Body of pancreas (tissue), 4 donors: ENCODE measurements around the gene WDR82. TPM values are rescaled to one million over a fixed set of nuclear protein-coding genes. Genes with fewer than 3 reads are reported as not detected.

ENCODE experiments used
- ATAC-seq: fragments of 150-250 bp; one replicate; pipeline ENCODE4 v1.9.1; 2016
- DNase-seq, 4 donors: peaks; one replicate each; pipeline ENCODE4 v3.0.0-alpha.2; 2019
- H3K27ac ChIP-seq, 4 donors: fragments of 200-600 bp; sonication (generic); 1 replicate in 3 of 4; 2 replicates in 1 of 4; pipeline versions ENCODE4 v1.5.1 to v1.6.1; 2016 to 2019; ENCODE audit warnings: mild to moderate bottlenecking in 1 of 4, mixed read lengths in 1 of 4, moderate library complexity in 1 of 4
- H3K27me3 ChIP-seq, 2 donors: fragments of 200-600 bp; sonication (generic); one replicate each; pipeline ENCODE4 v1.6.0; 2016; ENCODE audit warnings: mild to moderate bottlenecking in 1 of 2
- H3K36me3 ChIP-seq, 2 donors: fragments of 200-600 bp; sonication (generic); replicated peaks in 1 of 2; 2 replicates each; pipeline ENCODE4 v1.5.1; 2016; ENCODE audit warnings: low read depth in 2 of 2; ENCODE audit not compliant: insufficient read depth in 1 of 2
- H3K4me1 ChIP-seq: fragments of 200-600 bp; sonication (generic); one replicate; pipeline ENCODE4 v1.6.0; 2016
- H3K4me3 ChIP-seq, 2 donors: fragments of 200-600 bp; sonication (generic); 1 replicate in 1 of 2; 2 replicates in 1 of 2; pipeline ENCODE4 v1.5.1; 2016 to 2019
- H3K9me3 ChIP-seq, 3 donors: fragments of 200-600 bp; sonication (generic); 1 replicate in 2 of 3; 2 replicates in 1 of 3; pipeline ENCODE4 v1.5.1; 2016
- CTCF ChIP-seq, 7 experiments: fragments of 450-650 bp in 4 of 7; fragments of 200-600 bp in 3 of 7; sonication (generic) in 3 of 7; IDR thresholded peaks; one replicate each; pipeline ENCODE4 v1.5.1; 2016 to 2019; ENCODE audit warnings: antibody characterized with exemption in 7 of 7
- POLR2A ChIP-seq, 3 donors: fragments of 450-650 bp; IDR thresholded peaks; one replicate each; pipeline ENCODE4 v1.6.1; 2016; ENCODE audit warnings: antibody characterized with exemption in 3 of 3, mild to moderate bottlenecking in 2 of 3
- WGBS, 2 donors: methylation state at CpG; one replicate each; pipeline ENCODE4 v1.1.5; 2017; 5-methylcytosine and 5-hydroxymethylcytosine counted together
- intact Hi-C: fragments of 100-400 bp; cut with DNase I; formaldehyde crosslinking; loops from one replicate; pipeline ENCODE4 v1.15.1; 2023
- total RNA-seq, 2 donors: library from RNA; depleted of rRNA; stranded (reverse); fragments of >200 nt; gene quantifications; one replicate each; pipeline ENCODE4 v1.1.0, GENCODE V29; 2016

Gene WDR82, protein sequence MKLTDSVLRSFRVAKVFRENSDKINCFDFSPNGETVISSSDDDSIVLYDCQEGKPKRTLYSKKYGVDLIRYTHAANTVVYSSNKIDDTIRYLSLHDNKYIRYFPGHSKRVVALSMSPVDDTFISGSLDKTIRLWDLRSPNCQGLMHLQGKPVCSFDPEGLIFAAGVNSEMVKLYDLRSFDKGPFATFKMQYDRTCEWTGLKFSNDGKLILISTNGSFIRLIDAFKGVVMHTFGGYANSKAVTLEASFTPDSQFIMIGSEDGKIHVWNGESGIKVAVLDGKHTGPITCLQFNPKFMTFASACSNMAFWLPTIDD
- total RNA-seq, result 10 to 100 TPM; 19.1 to 21.5 TPM

GRCh38 chr3:52278510-52279069, at the start of gene WDR82:
Gene WDR82 (minus strand): TSS chr3:52278649. CDS start chr3:52278361, 288 bp downstream.
- WGBS, 2 donors, result 0 to 1% methylated on average over 1 to 58 of the region's 58 CpGs
- DNase-seq, result peak; percentile 97 to 99 (median 98)
- Histone ChIP-seq H3K4me1 (peaks cover 66% of the 10 kb centered on the region), H3K27me3 (no peaks in the 10 kb centered on the region), H3K27ac (peak within 1 kb of the TSS; percentile 87 to 98 (median 97)), H3K4me3 (peak within 1 kb of the TSS; percentile 55 to 85), H3K9me3 (no peaks in the 10 kb centered on the region), H3K36me3 (no peaks in the 10 kb centered on the region)
- TF ChIP-seq CTCF (IDR thresholded peaks at IDR 0.05) (peak in 5 of 7 experiments; percentile 23 to 53 (median 41)), POLR2A (IDR thresholded peaks at IDR 0.05) (peak; percentile 79 to 89 (median 87))
- intact Hi-C loops, result no loop called here
- peak; percentile 94 for ATAC-seq

DNA sequence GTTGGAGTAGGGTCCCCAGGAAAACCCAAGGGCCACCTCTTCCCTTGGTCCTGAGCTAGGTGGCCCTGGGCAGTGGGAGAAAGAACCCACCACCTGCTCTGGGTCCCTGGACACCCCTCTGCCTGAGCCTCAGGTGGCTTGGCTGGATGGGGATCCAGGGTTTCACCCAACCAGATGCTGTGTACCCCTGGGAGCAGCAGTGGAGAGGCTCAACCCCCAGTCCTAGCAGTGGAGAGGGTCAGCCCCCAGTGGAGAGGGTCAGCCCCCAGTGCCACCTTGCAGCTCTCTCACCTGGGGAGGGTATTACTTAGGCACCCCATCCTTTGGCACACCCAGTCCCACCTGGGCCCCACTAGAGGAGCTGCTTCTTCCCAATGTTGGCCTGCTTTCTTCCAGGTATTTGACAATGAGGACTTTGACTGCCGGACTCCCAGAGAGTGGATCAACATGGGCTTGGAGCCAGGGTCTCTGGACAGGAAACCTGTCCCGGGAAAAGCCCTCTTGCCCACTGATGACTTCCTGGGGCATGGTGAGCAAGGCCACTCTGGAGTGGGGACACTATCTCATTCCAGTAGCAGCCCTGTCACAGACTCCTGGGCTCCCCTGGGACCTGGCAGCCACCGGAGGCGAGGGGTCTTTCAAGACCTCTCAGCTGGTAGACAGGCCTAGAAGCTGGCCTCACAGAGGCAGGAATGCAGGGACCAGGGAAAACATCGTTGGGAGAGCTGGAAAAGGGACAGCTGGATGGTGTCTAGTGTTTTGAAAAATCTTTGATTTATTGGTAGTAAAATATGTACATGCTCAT, 49.2 kb upstream of the WDR82 start:
- H3K4me3 ChIP-seq, result no peak overlapping the region
- H3K9me3 ChIP-seq, result no peaks in the 10 kb centered on the region
- intact Hi-C loops, result no loop called here
- H3K27ac ChIP-seq, result no peak overlapping the region
- H3K4me1 ChIP-seq, result no peaks in the 10 kb centered on the region
- H3K36me3 ChIP-seq, result no peaks in the 10 kb centered on the region
- WGBS, 2 donors, result 44 to 58% methylated on average over 1 to 5 of the region's 5 CpGs
- TF ChIP-seq POLR2A (IDR thresholded peaks at IDR 0.05) (no peak), CTCF (IDR thresholded peaks at IDR 0.05) (no peak)
- DNase-seq (peak in 1 of 4 donors; percentile 15), ATAC-seq (no peak)
- no peaks in the 10 kb centered on the region for H3K27me3 ChIP-seq

DNA sequence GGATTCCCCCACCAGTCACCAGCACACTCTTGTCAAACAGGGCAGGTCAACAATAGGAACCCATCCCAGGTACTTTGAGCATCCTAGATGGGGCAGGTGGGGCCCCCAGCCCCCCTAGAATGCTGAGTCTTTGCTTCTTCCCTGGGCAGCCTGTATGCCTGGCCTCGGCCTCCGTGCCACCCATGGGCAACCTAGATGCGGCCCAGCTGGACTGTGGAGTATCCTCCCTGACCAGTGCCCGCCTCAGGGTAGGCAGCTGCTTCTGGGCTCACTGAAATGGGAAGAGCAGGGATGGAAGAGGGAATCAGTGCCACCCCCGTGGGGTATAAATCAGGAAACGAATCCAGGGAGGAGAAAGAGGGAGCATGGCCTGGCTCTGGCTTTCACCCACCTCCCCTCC, 48.5 kb upstream of the WDR82 start:
- DNase-seq, result no peak
- H3K27me3 ChIP-seq, result no peaks in the 10 kb centered on the region
- ATAC-seq, result no peak
- TF ChIP-seq CTCF (IDR thresholded peaks at IDR 0.05) (no peak), POLR2A (IDR thresholded peaks at IDR 0.05) (no peak)
- no peaks in the 10 kb centered on the region for H3K9me3 ChIP-seq
- WGBS, 2 donors, result 88 to 91% methylated on average over 6 of the region's 6 CpGs
- intact Hi-C loops, result no loop called here
- no peak overlapping the region for H3K4me3 ChIP-seq
- no peak overlapping the region for H3K27ac ChIP-seq
- no peaks in the 10 kb centered on the region for H3K4me1 ChIP-seq
- H3K36me3 ChIP-seq, result no peaks in the 10 kb centered on the region

DNA sequence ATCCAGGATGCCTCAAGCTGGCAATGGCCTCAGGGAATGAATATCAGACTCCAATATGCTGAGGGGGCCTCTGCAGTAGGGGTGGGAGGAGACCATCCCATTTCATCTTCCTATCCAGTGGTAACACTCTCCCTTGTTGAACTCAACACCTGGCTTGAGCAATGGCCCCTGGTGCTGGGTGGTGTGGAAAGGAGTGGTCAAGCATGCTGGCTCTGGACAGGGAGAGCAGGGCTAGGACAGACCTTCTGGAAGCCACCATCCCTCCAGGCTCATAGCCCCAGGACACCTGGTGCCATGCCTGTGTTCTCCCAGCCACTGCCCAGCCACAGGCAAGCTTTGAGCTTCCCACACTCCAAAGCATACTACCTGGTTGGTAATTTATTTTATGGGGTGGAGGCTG, 47.2 kb upstream of the WDR82 start:
- DNase-seq, result no peak
- intact Hi-C loops, result no loop called here
- no peak overlapping the region for H3K4me3 ChIP-seq
- H3K9me3 ChIP-seq, result no peaks in the 10 kb centered on the region
- H3K27me3 ChIP-seq, result no peaks in the 10 kb centered on the region
- TF ChIP-seq POLR2A (IDR thresholded peaks at IDR 0.05) (no peak), CTCF (IDR thresholded peaks at IDR 0.05) (no peak)
- H3K4me1 ChIP-seq, result no peaks in the 10 kb centered on the region
- H3K36me3 ChIP-seq, result no peaks in the 10 kb centered on the region
- H3K27ac ChIP-seq, result no peak overlapping the region
- ATAC-seq, result no peak
